HG03575 (cell line): ENCODE data around the gene MRAS.

Experiments used
- ATAC-seq: cut with Tn5 transposase; IDR thresholded peaks from one replicate; pipeline ENCODE4 v1.9.1; 2021; ENCODE audit not compliant: unreplicated experiment, insufficient number of reproducible peaks, low FRiP score; ENCODE audit errors: extremely low read depth

Gene MRAS

GRCh38 chr3:138347960-138348753, at the start of gene MRAS:
MRAS (plus strand) TSS chr3:138348579; CDS start chr3:138372884, 24,305 bp downstream.
- no peak for ATAC-seq

- ATAC-seq: no peak
Measured at GRCh38 chr3:138300647-138301046, 47.7 kb upstream of the MRAS start.

- ATAC-seq: no peak
Measured at GRCh38 chr3:138303474-138303873, 44.9 kb upstream of the MRAS start.

- no peak for ATAC-seq
Measured at GRCh38 chr3:138307899-138308298, 40.5 kb upstream of the MRAS start.

- no peak for ATAC-seq
Measured at GRCh38 chr3:138308783-138309182, 39.6 kb upstream of the MRAS start.

- ATAC-seq: no peak
Measured at GRCh38 chr3:138310494-138310893, 37.9 kb upstream of the MRAS start.

- no peak for ATAC-seq
Measured at GRCh38 chr3:138314751-138315150, 33.6 kb upstream of the MRAS start.

GRCh38 chr3:138317687-138318086, 30.7 kb upstream of the MRAS start:
- ATAC-seq: no peak

- ATAC-seq: no peak
Measured at GRCh38 chr3:138323971-138324370, 24.4 kb upstream of the MRAS start.

- no peak for ATAC-seq
Measured at GRCh38 chr3:138325990-138326389, 22.4 kb upstream of the MRAS start.

GRCh38 chr3:138326866-138327595, 21.3 kb upstream of the MRAS start:
- no peak for ATAC-seq

GRCh38 chr3:138327831-138328230, 20.5 kb upstream of the MRAS start:
- ATAC-seq: no peak

- ATAC-seq: no peak
Measured at GRCh38 chr3:138328341-138328740, 20.0 kb upstream of the MRAS start.

- no peak for ATAC-seq
Measured at GRCh38 chr3:138329127-138329983, 19.0 kb upstream of the MRAS start, which contains the start of gene NME9. NME9 (minus strand) TSS chr3:138329851; CDS start chr3:138329335, 516 bp downstream.

GRCh38 chr3:138329984-138330293, 18.4 kb upstream of the MRAS start:
- ATAC-seq: no peak

- ATAC-seq: no peak
Measured at GRCh38 chr3:138331143-138331894, 17.1 kb upstream of the MRAS start.

GRCh38 chr3:138332472-138333073, 15.8 kb upstream of the MRAS start:
- no peak for ATAC-seq

GRCh38 chr3:138334608-138335007, 13.8 kb upstream of the MRAS start:
- ATAC-seq: no peak
